ENCODE data around the gene TBXA2R.

The TBXA2R gene

GRCh38 chr19:3641515-3642269 is 35.0 kb upstream of the TBXA2R start:
- H3K36me3 ChIP-seq (ENCODE audit: control insufficient read depth in 5 of 5, insufficient read depth in 5 of 5, low read length in 5 of 5): peaks cover 0 to 92% (median 68%) of the 10 kb centered on the region in 5 donors
- no peak overlapping the region for H3K27ac ChIP-seq (ENCODE audit: low read depth, low read length)
- no peaks in the 10 kb centered on the region for H3K27me3 ChIP-seq (ENCODE audit: control insufficient read depth in 5 of 5, insufficient read depth in 4 of 5, low read length in 5 of 5)
- H3K9ac ChIP-seq (ENCODE audit: low read length in 5 of 5): no peak overlapping the region
- no peaks in the 10 kb centered on the region for H3K9me3 ChIP-seq (ENCODE audit: control insufficient read depth in 5 of 5, low read length in 5 of 5)
- H3K4me3 ChIP-seq (ENCODE audit: low read depth in 1 of 5, low read length in 5 of 5): no peak overlapping the region
- peaks cover 0 to 3% (median 0%) of the 10 kb centered on the region in 5 donors for H3K4me1 ChIP-seq (ENCODE audit: control insufficient read depth in 5 of 5, insufficient read depth in 5 of 5, low read length in 5 of 5)

DNA sequence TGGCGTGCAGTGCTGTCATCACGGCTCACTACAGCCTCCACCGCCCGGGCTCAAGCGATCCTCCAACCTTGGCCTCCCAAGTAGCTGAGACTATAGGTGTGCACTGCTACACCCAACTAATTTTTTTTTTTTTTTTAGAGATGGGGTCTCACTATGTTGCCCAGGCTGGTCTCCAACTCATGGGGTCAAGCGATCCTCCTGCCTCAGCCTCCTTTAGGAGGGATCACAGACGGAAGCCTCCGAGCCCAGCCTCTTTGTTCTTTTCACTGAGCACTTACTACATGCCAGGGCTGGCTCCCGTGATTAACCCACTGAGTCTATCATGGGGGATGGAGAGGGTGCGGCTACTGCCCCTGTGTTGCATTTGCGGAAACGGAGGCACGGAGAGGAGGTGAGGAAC is 32.8 kb upstream of the TBXA2R start:
- Histone ChIP-seq H3K27ac (ENCODE audit: low read depth, low read length) (no peak overlapping the region), H3K9ac (ENCODE audit: low read length in 5 of 5) (no peak overlapping the region), H3K4me3 (ENCODE audit: low read depth in 1 of 5, low read length in 5 of 5) (no peak overlapping the region), H3K4me1 (ENCODE audit: control insufficient read depth in 5 of 5, insufficient read depth in 5 of 5, low read length in 5 of 5) (no peaks in the 10 kb centered on the region), H3K27me3 (ENCODE audit: control insufficient read depth in 5 of 5, insufficient read depth in 4 of 5, low read length in 5 of 5) (no peaks in the 10 kb centered on the region), H3K9me3 (ENCODE audit: control insufficient read depth in 5 of 5, low read length in 5 of 5) (no peaks in the 10 kb centered on the region), H3K36me3 (ENCODE audit: control insufficient read depth in 5 of 5, insufficient read depth in 5 of 5, low read length in 5 of 5) (peaks cover 0 to 84% (median 58%) of the 10 kb centered on the region in 5 donors)

DNA sequence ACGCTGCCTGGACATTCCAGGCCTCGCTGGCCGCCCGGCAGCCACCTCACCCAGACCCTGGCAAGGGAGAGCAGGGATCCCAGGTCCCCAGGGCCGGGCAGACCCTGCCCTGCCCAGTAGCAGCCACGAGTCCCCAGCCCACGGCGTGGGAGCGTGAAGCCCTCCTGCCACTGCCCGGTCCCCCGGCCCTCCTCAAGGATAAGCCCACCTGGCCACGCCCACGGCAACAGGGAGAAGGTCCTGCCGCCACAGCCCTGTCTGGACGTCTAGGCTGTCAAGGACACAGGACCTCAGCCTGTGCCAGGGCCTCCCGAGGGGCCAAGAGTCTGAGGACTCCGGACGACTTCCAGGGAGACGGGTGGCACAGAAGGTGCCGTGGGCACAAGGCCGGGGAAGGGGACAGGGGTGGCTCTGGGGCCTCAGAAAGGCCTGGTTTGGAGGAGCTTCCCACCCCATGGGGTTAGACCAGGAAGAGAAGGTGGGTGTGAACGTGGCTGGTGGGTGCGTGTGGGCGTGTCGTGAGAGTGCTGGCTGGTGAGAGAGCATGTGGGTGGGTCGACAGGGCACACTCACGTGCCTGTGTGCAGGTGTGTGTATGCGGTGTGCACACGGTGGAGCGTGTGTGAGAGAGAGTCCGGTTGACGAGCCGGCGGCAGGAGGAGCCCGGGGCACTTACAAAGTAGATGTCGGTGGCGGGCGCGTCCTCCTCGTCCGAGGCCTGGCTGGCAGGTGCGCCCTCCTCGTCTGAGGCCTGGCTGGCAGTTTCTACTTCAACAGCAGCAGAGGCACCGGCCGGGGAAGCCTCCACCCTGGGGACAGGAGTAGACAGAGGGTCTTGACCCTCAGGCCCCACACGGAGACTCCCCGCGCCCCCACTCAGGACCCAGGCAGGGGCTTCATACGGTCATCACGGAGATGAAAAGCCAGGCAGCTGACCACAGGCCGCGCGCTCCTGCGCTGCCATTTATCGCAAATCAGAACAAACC is 31.8 kb upstream of the TBXA2R start:
- Histone ChIP-seq H3K36me3 (ENCODE audit: control insufficient read depth in 5 of 5, insufficient read depth in 5 of 5, low read length in 5 of 5) (peaks cover 0 to 81% (median 59%) of the 10 kb centered on the region in 5 donors), H3K9ac (ENCODE audit: low read length in 5 of 5) (no peak overlapping the region), H3K4me1 (ENCODE audit: control insufficient read depth in 5 of 5, insufficient read depth in 5 of 5, low read length in 5 of 5) (no peaks in the 10 kb centered on the region), H3K27ac (ENCODE audit: low read depth, low read length) (no peak overlapping the region), H3K4me3 (ENCODE audit: low read depth in 1 of 5, low read length in 5 of 5) (no peak overlapping the region), H3K27me3 (ENCODE audit: control insufficient read depth in 5 of 5, insufficient read depth in 4 of 5, low read length in 5 of 5) (no peaks in the 10 kb centered on the region), H3K9me3 (ENCODE audit: control insufficient read depth in 5 of 5, low read length in 5 of 5) (no peaks in the 10 kb centered on the region)

DNA sequence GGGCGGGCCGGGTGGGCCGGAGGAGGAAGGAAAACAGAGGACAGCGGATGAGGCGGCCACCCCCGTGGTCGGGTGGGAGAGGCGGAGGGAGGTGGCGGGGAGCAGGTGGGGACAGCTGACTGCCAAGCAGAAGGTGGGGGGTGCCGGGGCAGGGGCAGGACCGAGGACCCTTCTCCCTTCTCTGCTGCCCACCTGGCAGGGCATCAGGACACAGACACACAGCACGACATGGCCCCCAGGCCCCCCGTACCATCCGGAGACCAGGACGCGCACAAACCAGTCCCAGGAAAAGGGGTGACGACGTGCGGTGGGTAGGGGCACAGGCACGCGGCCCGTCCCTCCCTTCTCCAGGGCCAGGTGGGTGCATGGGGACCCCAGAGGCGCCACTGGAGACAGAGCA is 30.9 kb upstream of the TBXA2R start:
- Histone ChIP-seq H3K27ac (ENCODE audit: low read depth, low read length) (no peak overlapping the region), H3K4me1 (ENCODE audit: control insufficient read depth in 5 of 5, insufficient read depth in 5 of 5, low read length in 5 of 5) (no peaks in the 10 kb centered on the region), H3K36me3 (ENCODE audit: control insufficient read depth in 5 of 5, insufficient read depth in 5 of 5, low read length in 5 of 5) (peaks cover 0 to 81% (median 57%) of the 10 kb centered on the region in 5 donors), H3K27me3 (ENCODE audit: control insufficient read depth in 5 of 5, insufficient read depth in 4 of 5, low read length in 5 of 5) (no peaks in the 10 kb centered on the region), H3K4me3 (ENCODE audit: low read depth in 1 of 5, low read length in 5 of 5) (no peak overlapping the region), H3K9me3 (ENCODE audit: control insufficient read depth in 5 of 5, low read length in 5 of 5) (no peaks in the 10 kb centered on the region), H3K9ac (ENCODE audit: low read length in 5 of 5) (no peak overlapping the region)

- Histone ChIP-seq H3K9me3 (ENCODE audit: control insufficient read depth in 5 of 5, low read length in 5 of 5) (no peaks in the 10 kb centered on the region), H3K27me3 (ENCODE audit: control insufficient read depth in 5 of 5, insufficient read depth in 4 of 5, low read length in 5 of 5) (no peaks in the 10 kb centered on the region), H3K4me3 (ENCODE audit: low read depth in 1 of 5, low read length in 5 of 5) (no peak overlapping the region), H3K4me1 (ENCODE audit: control insufficient read depth in 5 of 5, insufficient read depth in 5 of 5, low read length in 5 of 5) (no peaks in the 10 kb centered on the region), H3K36me3 (ENCODE audit: control insufficient read depth in 5 of 5, insufficient read depth in 5 of 5, low read length in 5 of 5) (peaks cover 0 to 81% (median 57%) of the 10 kb centered on the region in 5 donors), H3K27ac (ENCODE audit: low read depth, low read length) (no peak overlapping the region), H3K9ac (ENCODE audit: low read length in 5 of 5) (no peak overlapping the region)
Observed at GRCh38 chr19:3636962-3637361, 30.3 kb upstream of the TBXA2R start.

DNA sequence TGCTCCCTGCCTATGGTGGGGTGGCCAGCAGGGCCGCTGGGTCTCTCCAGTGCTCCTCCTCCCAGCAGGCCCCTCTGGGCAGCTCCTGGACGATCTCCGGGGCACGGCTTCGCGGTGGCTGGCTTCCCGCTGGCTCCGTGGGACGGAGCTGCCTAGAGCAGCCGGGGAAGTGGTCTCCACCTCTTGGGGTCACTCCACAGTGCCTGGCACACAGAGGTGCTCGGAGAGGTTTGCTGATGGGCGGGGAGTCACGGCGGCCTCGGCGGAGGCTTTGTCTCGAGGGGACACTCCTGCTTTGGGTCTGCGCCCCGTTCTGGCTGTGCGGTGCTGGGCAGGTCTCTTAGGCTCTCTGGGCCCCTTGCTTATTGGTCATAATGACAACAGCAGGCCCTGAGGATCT is 29.8 kb upstream of the TBXA2R start:
- H3K4me1 ChIP-seq (ENCODE audit: control insufficient read depth in 5 of 5, insufficient read depth in 5 of 5, low read length in 5 of 5): no peaks in the 10 kb centered on the region
- no peaks in the 10 kb centered on the region for H3K27me3 ChIP-seq (ENCODE audit: control insufficient read depth in 5 of 5, insufficient read depth in 4 of 5, low read length in 5 of 5)
- H3K36me3 ChIP-seq (ENCODE audit: control insufficient read depth in 5 of 5, insufficient read depth in 5 of 5, low read length in 5 of 5): peaks cover 0 to 81% (median 57%) of the 10 kb centered on the region in 5 donors
- H3K4me3 ChIP-seq (ENCODE audit: low read depth in 1 of 5, low read length in 5 of 5): no peak overlapping the region
- no peaks in the 10 kb centered on the region for H3K9me3 ChIP-seq (ENCODE audit: control insufficient read depth in 5 of 5, low read length in 5 of 5)
- no peak overlapping the region for H3K27ac ChIP-seq (ENCODE audit: low read depth, low read length)
- H3K9ac ChIP-seq (ENCODE audit: low read length in 5 of 5): no peak overlapping the region

DNA sequence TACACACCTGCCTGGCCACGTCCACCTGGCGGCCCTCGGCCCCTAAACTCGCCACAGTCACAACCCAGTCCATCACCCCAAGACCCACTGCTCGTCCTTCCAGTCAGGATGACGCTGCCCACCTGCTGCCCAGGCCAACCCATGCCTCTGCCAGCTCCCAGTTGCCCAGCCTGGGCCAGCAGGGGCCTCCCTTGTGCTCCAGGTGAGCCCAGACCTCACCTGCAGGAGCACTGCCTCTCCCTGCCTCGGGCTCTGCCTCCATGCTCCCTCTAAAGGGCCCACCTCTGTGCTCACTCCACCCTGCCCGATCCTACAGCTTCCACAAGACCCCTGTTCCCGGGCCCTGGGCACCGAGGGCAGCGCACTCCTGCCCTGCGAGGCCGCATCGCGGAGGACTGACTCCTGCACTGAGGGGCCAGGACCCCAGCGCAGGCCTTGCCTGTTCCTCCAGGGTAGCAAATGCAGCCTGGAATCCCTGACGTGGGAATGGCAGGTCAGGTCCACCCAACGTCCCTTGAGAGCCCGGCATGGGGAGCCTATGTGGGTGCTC is 27.9 kb upstream of the TBXA2R start:
- Histone ChIP-seq H3K27ac (ENCODE audit: low read depth, low read length) (no peak overlapping the region), H3K27me3 (ENCODE audit: control insufficient read depth in 5 of 5, insufficient read depth in 4 of 5, low read length in 5 of 5) (no peaks in the 10 kb centered on the region), H3K9me3 (ENCODE audit: control insufficient read depth in 5 of 5, low read length in 5 of 5) (no peaks in the 10 kb centered on the region), H3K36me3 (ENCODE audit: control insufficient read depth in 5 of 5, insufficient read depth in 5 of 5, low read length in 5 of 5) (peaks cover 0 to 80% (median 61%) of the 10 kb centered on the region in 5 donors), H3K9ac (ENCODE audit: low read length in 5 of 5) (no peak overlapping the region), H3K4me1 (ENCODE audit: control insufficient read depth in 5 of 5, insufficient read depth in 5 of 5, low read length in 5 of 5) (no peaks in the 10 kb centered on the region), H3K4me3 (ENCODE audit: low read depth in 1 of 5, low read length in 5 of 5) (no peak overlapping the region)

DNA sequence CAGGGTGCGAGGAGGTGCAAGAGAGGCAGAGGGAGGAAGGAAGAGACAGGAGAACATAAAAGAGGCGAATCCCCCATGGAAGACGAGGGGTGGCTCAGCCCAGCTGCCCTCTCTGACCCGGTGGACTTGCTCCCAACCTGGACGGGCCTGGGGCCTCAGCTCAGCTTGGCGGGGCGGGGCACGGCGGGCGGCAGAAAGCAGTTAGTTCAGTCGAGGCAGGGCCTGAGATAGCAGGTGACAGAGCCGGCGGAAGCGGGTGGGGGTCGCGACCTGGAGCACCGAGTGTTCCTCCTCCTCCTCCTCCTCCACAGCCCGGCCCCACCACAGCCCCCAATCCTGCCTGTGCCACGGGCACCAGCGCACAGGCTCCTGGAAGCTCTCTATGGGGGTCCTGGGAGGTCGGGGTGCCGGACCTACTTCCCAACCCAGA is 26.9 kb upstream of the TBXA2R start:
- Histone ChIP-seq H3K9ac (ENCODE audit: low read length in 5 of 5) (no peak overlapping the region), H3K27ac (ENCODE audit: low read depth, low read length) (no peak overlapping the region), H3K27me3 (ENCODE audit: control insufficient read depth in 5 of 5, insufficient read depth in 4 of 5, low read length in 5 of 5) (no peaks in the 10 kb centered on the region), H3K4me3 (ENCODE audit: low read depth in 1 of 5, low read length in 5 of 5) (no peak overlapping the region), H3K9me3 (ENCODE audit: control insufficient read depth in 5 of 5, low read length in 5 of 5) (no peaks in the 10 kb centered on the region), H3K36me3 (ENCODE audit: control insufficient read depth in 5 of 5, insufficient read depth in 5 of 5, low read length in 5 of 5) (peaks cover 0 to 70% (median 51%) of the 10 kb centered on the region in 5 donors), H3K4me1 (ENCODE audit: control insufficient read depth in 5 of 5, insufficient read depth in 5 of 5, low read length in 5 of 5) (no peaks in the 10 kb centered on the region)

DNA sequence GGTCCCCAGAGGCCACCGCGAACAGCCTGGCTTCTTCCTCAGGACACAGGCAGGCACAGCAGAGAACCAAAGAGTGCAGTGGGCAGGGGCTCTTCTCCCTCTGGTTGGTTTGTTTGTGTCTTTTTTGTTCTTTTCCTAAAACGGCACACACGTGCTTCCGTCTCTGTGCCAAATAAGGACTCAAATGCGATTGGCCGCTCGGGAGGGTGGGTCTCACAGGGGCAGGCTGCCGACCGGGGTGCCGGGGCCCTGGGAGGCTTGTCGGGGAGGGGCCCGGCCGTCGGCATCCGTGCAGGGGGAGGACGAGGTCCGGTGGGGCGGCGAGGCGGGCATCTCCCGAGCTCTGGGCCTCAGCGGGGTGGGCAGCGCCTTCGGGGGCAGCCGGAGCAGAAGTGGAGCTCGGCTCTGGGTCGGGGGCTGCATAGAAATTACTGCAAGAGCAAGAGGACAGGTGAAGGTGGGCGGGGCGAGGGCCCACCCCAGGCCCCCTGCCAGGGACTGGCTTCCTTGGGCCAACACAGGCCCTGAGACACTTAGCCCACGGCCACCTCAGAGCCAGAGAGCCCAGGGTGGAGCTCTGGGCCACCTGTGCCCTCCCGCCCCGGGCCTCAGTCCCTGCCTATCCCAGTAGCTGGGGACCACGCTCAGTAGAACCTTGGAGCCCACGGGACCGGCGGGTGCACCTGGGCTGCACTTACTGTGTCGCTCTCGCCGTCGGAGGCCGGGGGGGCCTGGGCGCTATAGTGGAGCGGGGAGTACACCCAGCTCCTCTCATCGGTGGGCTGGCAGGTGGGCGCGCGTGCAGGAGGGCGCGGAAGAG is 26.3 kb upstream of the TBXA2R start:
- Histone ChIP-seq H3K9me3 (ENCODE audit: control insufficient read depth in 5 of 5, low read length in 5 of 5) (no peaks in the 10 kb centered on the region), H3K4me1 (ENCODE audit: control insufficient read depth in 5 of 5, insufficient read depth in 5 of 5, low read length in 5 of 5) (no peaks in the 10 kb centered on the region), H3K4me3 (ENCODE audit: low read depth in 1 of 5, low read length in 5 of 5) (no peak overlapping the region), H3K9ac (ENCODE audit: low read length in 5 of 5) (no peak overlapping the region), H3K27ac (ENCODE audit: low read depth, low read length) (no peak overlapping the region), H3K36me3 (ENCODE audit: control insufficient read depth in 5 of 5, insufficient read depth in 5 of 5, low read length in 5 of 5) (peaks cover 0 to 64% (median 45%) of the 10 kb centered on the region in 5 donors), H3K27me3 (ENCODE audit: control insufficient read depth in 5 of 5, insufficient read depth in 4 of 5, low read length in 5 of 5) (no peaks in the 10 kb centered on the region)

All from subcutaneous abdominal adipose tissue (tissue), 5 donors.